HG03196 (cell line): ENCODE data around the gene ADM2.

Experiments
- ATAC-seq: cut with Tn5 transposase; IDR thresholded peaks from one replicate; pipeline ENCODE4 v1.9.1; 2021; ENCODE audit not compliant: unreplicated experiment

The ADM2 gene

DNA sequence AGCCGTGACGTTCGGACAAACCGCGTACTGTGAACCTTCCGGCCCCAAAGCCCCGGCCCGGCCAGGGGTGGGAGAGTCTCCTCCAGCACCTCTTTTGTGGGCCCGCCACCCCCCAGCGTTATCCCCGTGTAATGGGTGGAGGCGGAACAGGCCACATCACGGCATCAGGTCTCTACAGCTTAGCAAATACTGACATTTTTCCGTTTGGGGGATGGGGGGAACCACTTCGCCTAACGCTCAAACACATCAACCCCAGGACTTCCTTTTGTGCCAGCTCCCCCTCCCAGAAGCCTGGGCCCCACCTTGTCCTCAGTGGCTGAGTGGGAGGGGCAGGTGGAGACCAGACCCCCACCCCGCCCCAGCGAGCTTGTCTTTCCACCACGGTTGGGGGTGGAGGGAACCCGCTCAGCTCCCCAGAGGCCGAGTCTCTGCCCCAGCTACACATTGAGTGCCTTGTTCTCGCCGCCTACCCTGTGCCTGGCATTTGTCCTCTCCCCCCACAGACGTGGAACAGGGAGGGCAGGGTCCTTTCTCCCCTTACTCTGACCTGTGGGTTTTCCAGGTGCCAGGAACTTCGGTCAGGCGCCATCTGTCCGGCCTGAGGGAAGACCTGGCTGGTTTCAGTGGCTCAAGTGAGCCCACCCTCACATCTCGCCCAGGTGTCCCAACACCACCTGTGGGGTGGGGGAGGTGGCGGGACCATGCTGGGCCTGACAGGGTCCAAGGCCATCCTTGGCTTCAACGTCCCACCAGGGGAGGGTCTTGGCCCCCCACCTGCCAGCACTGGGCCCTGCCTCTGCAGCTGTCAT, 36.1 kb upstream of the ADM2 start:
- no peak for ATAC-seq

DNA sequence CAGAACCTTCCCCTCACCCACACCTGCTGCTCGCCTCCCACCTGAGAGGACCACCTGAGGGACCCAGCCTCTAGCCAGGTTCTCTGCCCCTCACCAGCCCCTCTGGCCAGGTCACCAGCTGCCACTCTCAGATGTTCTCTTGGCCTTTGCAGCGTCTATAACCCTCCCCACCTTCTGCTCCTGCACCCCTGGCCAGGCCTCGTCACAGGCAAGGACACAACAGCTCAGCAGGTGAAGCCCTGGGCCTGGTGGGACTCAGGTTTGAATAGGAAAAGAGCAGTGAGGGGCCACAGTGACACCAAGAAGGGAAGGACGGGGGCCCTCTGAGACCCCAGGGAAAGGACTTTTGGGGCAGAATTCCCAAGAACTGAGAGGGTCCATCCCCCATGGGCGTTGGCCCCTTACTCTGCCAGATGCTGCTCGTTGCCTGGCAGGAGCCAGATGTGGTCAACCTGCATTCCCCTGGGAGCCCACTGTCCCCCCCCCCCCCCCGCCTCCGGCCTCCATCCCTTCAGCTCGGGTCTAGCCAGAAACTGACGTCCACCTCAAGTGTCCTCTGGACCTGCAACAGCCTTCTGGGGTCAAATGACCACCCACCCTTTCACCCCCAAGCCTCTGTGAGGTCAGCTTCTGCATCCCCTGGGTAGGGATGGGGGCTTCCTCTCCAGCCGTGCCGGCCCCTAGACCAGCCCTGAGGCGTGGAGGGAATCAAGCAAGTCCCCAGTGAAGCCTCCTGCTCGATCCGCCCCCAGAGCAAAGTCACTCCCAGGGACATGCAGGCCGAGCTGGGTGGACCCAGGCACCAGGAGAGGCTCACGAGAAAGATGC, 35.2 kb upstream of the ADM2 start:
- ATAC-seq: no peak

DNA sequence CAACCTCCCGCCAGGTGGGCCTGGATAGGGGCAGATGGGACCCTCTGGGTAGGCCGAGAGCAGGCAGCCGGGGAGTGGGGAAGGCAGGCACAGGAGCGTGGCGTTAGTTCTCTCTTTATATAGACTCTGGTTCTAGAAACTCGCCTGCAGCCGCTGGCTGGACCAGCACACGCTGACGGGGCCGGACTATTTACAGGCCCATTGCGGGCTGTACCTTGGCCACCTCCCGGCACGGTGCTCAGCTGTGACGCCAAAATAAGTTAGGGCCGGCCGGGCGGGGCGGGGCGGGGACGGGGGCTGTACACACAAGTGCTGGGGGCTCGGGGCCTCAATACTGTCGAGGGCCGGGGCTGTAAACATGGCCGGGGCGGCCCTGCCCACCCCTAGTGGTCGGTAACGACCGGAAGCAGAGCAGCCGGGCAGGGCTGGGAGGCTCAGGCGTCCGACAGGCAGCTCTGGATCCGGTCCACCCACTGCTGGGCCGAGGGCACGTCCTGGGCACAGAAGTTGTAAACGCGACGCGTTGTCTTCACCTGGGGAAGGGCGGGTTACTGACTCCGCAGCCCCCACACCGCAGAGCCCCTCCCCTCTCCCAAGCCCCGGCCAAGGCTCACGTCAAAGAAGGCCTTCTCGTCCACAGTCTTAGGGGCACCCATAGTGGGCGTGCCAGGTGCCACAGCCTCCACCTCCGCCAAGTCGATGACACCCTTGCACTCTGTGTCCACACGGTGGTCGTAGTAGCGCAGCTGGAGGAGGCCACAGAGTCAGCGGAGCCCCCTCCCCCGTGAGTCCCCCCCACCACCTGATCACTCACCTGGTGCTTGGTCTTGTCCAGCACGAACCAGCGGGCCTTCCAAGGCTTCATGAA, 34.4 kb upstream of the ADM2 start:
- no peak for ATAC-seq

DNA sequence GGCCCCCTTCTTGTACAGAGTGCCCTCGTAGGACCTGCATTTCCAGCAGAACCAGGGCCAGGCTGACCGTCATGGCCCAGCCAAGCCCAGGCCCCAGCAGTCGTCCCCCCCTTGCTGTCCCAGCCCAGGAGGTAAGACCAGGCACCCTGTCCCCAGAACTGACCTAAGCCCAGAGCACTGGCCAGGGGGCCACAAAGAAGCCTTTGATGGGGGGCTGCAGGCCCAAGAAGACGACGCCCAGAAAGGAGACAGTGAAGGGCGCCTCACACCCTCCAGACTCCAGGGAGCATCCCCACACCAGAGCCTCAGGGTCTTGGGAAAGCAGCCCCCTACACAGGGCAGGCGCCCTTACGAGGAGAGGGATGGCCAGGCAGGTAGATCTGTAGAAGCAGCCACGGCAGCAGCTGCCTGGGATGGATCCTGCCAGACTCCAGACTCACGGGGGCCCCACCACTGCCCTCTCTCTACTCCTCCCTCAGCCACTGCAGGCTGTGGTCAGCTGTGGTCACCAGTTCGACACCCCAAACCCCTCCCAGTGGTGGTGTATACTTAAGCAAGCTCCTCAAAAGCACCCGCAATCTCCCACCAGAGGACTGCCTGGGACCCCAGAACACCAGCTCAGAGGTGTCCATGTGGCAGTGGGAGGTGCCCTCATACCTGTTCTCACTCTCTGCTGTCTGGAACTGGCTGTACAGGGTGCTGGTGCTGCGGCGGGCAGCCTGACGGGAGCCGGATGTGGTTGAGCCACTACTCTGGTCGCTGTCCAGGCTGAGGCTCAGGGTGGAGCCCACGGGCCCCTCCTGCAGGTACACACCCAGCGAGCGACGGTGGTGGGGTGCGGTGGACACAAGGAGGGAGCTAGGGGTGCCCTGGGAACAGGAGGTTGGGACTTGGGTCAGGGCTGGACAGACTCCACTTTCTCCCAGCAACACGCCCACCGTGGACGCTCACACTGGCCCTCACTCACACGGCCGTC, 33.5 kb upstream of the ADM2 start:
- no peak for ATAC-seq

DNA sequence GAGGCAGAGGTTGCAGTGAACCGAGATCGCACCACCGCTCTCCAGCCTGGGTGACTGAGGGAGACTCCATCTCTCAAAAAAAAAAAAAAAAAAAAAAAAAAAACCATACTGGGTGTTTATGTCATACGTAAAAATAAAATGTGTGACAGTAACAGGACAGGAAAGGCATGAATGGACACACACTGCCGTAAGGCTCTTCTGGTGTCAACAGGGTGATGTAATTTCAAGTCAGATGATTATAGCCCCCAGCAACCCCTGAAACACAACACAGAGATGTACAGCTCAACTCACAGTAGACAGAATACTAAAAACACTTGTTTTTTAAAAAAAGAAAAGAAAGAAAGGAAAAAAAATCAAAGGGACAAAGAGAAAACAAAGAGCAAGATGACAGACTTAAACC, 28.7 kb upstream of the ADM2 start:
- ATAC-seq: no peak

DNA sequence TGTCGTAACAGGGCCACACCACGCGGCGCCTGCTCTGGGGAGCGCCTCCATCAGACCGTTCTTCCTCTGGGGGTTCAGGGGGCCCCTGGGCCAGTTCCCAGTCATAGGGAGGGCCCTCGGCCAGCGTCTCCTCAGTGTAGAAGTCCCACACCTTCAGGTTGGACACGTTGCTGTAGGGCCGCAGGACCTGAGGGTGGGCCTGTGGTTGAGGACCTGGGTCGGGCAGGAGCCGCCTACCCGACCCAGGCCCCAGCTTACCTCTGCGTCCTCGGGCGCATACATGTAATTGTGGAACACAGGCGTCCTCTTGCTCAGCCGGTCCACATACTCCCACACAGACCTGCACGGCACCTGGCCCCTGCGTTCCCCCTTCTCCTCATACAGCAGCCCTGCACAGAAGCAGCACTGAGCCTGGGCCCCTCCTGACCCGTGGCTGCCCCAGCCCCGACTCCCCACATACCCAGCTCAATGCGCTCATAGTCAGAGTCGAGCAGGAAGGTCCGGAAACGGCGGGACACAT, 26.7 kb upstream of the ADM2 start:
- ATAC-seq: no peak

DNA sequence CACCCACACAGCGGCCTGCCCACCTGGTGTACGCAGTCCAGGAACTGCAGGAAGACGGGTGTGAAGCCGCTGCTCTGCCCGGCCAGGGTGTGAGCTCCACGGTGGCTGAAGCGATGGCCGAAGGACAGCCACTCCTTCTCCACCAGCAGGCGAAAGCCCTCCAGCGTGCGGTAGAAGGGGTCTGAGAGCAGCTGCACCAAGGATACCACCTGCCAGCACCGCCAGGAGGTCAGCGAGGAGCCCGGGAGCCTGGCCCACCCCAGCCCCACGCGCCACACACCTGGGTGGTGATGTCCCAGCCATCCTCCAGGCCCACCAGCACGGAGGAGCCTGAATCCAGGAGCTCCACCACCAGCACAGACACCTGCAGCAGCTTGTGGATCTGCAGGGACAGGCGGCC, 26.1 kb upstream of the ADM2 start:
- no peak for ATAC-seq

DNA sequence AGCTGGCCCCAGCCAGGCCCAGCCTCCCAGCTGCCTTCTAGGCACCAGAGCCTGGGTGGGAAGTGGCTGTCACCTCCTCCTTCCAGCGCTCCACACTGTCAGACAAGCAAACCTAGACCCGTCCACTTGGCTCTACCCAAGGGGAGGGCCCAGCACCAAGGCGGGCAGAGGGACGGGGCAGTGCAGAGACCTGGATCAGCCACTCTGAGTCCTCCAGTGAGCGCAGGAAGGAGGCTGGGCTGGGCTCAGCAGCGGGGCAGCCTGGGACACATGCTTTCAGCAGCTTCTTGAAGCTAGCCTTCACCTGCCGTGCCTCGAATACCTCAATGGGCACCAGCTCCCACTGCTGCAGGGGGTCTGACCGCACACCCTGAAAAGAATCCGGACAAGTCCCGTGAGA, 25.3 kb upstream of the ADM2 start:
- ATAC-seq: no peak

DNA sequence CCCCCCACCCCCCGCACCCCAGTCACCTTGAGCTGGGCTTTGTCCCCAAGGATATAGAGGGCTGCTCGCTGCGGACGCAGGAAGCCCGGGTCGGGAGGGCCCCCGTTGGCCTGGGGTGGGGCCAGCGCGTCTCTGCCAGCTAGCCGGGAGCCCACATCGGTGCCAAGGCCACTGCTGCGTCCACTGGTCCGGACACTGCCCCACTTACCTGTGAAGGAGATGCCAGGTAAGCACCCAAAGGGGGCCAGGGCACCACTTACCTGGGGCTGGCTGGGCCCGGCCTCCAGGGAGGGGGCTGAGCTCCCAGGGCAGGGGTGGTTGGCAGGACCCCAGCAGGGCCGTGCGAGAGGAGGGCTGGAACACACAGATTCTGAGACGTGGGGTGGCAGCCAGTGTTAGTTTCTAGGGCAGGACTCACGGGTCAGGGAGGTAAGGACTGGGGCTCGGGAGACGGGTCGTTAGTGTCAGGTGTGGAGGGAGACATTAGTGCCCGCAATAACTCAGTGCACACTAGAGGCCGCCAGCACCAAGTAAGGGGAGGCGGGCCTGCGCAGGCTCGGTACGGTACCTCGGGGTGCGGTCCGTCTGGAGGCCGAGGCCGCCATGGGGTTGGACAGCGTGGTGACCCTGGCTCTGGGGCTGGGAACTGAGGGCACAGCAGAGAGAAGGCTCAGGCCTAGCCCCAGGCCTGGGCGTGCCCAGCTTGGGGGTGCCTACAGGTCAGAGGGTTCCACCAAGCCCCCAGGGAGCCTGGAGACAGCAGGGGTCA, 24.7 kb upstream of the ADM2 start:
- no peak for ATAC-seq

- ATAC-seq: no peak
Measured at GRCh38 chr22:50459016-50459415, 22.3 kb upstream of the ADM2 start.

- no peak for ATAC-seq
Measured at GRCh38 chr22:50459496-50460140, 21.7 kb upstream of the ADM2 start.

- no peak for ATAC-seq
Measured at GRCh38 chr22:50460938-50461337, 20.4 kb upstream of the ADM2 start.

- ATAC-seq: no peak
Measured at GRCh38 chr22:50461536-50461935, 19.8 kb upstream of the ADM2 start.

- ATAC-seq: no peak
Measured at GRCh38 chr22:50461979-50462540, 19.3 kb upstream of the ADM2 start.

DNA sequence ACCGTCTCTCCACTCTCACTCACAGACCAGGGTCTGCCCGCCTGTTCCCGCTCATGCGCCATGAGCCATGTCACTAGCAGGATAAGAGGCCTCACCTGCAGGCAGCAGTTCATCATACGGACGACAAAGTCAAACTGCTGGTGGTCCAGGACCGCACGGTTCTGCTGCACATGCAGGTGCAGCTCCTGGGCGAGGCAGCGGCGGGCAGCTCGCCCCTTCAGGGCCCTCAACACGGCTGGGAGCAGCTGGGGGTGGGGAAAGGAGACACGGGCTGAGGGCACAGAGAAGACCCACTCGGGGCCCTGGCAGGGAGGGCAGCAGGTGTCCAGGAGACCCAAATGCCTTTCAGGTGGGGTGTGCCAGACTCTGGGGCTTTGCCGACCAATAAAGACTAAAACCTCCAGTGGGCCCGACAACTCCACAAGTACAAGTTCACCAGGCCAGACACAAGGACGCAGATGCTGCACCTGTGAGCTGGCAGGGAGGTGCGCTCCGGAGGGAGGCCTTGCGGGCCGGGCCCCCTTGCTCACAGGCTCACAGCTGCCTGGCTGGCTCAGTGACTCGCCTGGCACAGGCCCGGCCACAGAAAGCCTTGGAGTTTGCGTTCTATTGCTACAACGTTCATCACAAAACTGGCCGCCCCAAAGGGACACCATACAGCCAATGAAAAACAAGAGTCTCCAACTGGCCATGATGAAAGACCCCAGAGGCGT, 18.0 kb upstream of the ADM2 start:
- no peak for ATAC-seq

DNA sequence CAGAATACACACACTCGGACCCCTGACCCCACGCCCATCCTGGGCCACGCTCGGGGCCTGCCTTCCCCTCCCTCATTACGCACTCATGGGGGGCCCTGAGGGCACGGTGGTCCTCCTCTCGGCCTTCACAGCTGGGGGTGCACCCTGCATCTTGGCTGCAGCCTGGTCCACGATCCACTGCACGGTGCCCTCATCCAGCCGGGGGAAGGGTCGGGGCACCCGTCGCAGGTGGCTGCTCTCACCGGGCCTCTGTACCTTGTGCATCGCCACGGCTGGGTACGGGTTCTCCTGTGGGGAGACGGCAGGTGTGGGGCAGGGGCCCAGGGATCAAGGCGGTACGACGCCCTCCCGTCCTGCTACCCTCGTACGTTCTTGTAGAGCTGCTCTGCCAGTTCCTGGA, 16.9 kb upstream of the ADM2 start:
- no peak for ATAC-seq

GRCh38 chr22:50465066-50465930, 16.0 kb upstream of the ADM2 start:
- no peak for ATAC-seq
